ENCODE results near the gene AFAP1. TPM values are rescaled to one million over a fixed set of nuclear protein-coding genes. Genes with fewer than 3 reads are reported as not detected.

The AFAP1 gene
- total and polyA plus RNA-seq, 2 of the 4 experiments (the other 2 are of a cell fraction), result 48.2 to 80.9 TPM

DNA sequence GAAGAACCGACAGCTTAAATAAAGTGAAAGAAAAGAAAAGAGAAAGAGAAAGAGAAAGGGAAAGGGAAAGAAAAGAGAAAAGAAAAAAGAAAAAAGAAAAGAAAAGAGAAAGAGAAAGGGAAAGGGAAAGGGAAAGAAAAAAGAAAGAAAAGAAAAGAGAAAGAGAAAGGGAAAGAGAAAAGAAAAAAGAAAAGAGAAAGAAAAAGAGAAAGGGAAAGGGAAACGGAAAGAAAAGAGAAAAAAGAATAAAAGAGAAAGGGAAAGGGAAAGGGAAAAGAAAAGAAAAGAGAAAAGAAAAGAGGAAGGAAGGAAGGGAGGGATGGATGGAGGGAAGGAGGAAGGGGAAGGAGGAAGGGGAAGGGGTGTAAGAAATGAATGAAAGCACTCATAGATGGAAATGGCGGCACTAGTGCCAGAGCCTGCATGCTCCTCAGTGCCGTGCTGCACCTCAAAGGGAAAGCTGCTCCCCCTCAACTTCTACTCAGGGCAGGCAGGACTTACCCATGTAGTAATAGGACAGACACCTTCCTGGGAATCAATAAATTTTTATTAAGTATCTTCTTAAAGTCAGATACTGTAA is 70.7 kb downstream of the AFAP1 start:
- no peak overlapping the region; the same call in 1 of the 2 replicates for H2BK20ac ChIP-seq (ENCODE audit: low read depth, low read length)
- no peak overlapping the region for H3K27ac ChIP-seq (ENCODE audit: insufficient read depth, low read length)
- DNase-seq (no peak), ATAC-seq (ENCODE audit: low read depth) (no peak)
- WGBS, 2 experiments (ENCODE audit: extremely low coverage in 2 of 2, insufficient read length in 1 of 2), result 100% methylated on average over 1 of the region's 4 CpGs; no CpG with 5 or more reads in 1 of the 2 experiments
- in situ Hi-C loops (cut with MboI; ENCODE audit: low sequenced_read_pairs), result no loop called here
- peaks cover 18 to 81% of the 10 kb centered on the region in 2 experiments for H3K79me1 ChIP-seq (ENCODE audit: low read depth in 1 of 2, low read length in 2 of 2)
- peak overlapping the region; percentile 66 for H3K4ac ChIP-seq (ENCODE audit: low read depth, low read length)
- H3K27me3 ChIP-seq (ENCODE audit: control insufficient read depth, insufficient read depth, low read length), result no peaks in the 10 kb centered on the region
- no peaks in the 10 kb centered on the region for H3K9me3 ChIP-seq (ENCODE audit: control insufficient read depth, insufficient read depth, low read length)
- H3K4me1 ChIP-seq (ENCODE audit: control insufficient read depth, insufficient read depth, low read length), result peaks cover 30% of the 10 kb centered on the region
- H3K36me3 ChIP-seq (ENCODE audit: control insufficient read depth, insufficient read depth, low read length), result peaks cover 48% of the 10 kb centered on the region
- H3K56ac ChIP-seq (ENCODE audit: extremely low read depth, insufficient read depth, low read length), result no peak overlapping the region
- no peak overlapping the region for H4K91ac ChIP-seq (ENCODE audit: insufficient read depth, low read depth, low read length)
- H3K4me2 ChIP-seq (ENCODE audit: low read depth, low read length), result 0 out of 2 replicates have a peak overlapping the region, but pooled peaks have one; percentile 6
- TF ChIP-seq USF2 (IDR thresholded peaks at IDR 0.05; ENCODE audit: low read depth, low read length), result no peak
- no peak for TF ChIP-seq NFE2L2 (IDR thresholded peaks at IDR 0.05; ENCODE audit: low read depth, low read length)
- no peak for TF ChIP-seq CHD1 (IDR thresholded peaks at IDR 0.05; ENCODE audit: low read depth, low read length)
- TF ChIP-seq RFX5 (IDR thresholded peaks at IDR 0.05; ENCODE audit: low read depth, low read length), result no peak
- H4K8ac ChIP-seq (ENCODE audit: low read depth in 2 of 2, low read length in 2 of 2), result peak overlapping the region; percentile 28 to 42; a peak in 3 of 4 replicates
- H2BK120ac ChIP-seq (ENCODE audit: low read depth, low read length), result 0 out of 2 replicates have a peak overlapping the region, but pooled peaks have one; percentile 37
- no peak overlapping the region; the same call in 1 of the 2 replicates for H3K14ac ChIP-seq (replicated peaks; ENCODE audit: low read depth, low read length)
- H4K5ac ChIP-seq (ENCODE audit: low read depth, low read length), result 0 out of 2 replicates have a peak overlapping the region, but pooled peaks have one; percentile 2
- peaks cover 22% of the 10 kb centered on the region for H3K9me1 ChIP-seq (ENCODE audit: insufficient read depth, low read length)
- H4K20me1 ChIP-seq (ENCODE audit: insufficient read depth, low read length), result peaks cover 24% of the 10 kb centered on the region; the same call in 1 of the 2 replicates
- peak overlapping the region; percentile 78 for H2AK5ac ChIP-seq (ENCODE audit: low read depth, low read length)
- no TSS peak for BruUV-seq (replicated peaks)
- no peak overlapping the region; the same call in 1 of the 2 replicates for H3K9ac ChIP-seq (ENCODE audit: low read depth, low read length)
- H2BK15ac ChIP-seq (ENCODE audit: low read depth, low read length), result peak overlapping the region; percentile 71; the same call in 2 of the 3 replicates
- ChIA-PET CTCF (interaction anchor here (0.5 kb wide), 1 partner anchor 33 kb away, joined by 3 read pairs; no protein-coding TSS in a partner anchor), POLR2A (ENCODE audit: unreplicated experiment) (interaction anchor here (0.5 kb wide), 1 partner anchor 87 kb away, joined by 9 read pairs; no protein-coding TSS in a partner anchor)
- H3K23ac ChIP-seq (ENCODE audit: low read depth, low read length), result peak overlapping the region; percentile 49; the same call in 1 of the 2 replicates
- peak overlapping the region; percentile 90 for H2BK5ac ChIP-seq (ENCODE audit: low read depth, low read length, poor library complexity, severe bottlenecking)
- no peak overlapping the region; the same call in 1 of the 2 replicates for H3K18ac ChIP-seq (ENCODE audit: low read depth, low read length)
- H2AFZ ChIP-seq (replicated peaks; ENCODE audit: low read length, poor library complexity), result no peak overlapping the region
- no peak overlapping the region for H2AK9ac ChIP-seq (replicated peaks; ENCODE audit: low read depth, low read length, poor library complexity)
- dilution Hi-C loops (cut with HindIII; ENCODE audit: low sequenced_read_pairs, unreplicated experiment), result no loop called here
- intact Hi-C loops (cut with micrococcal nuclease), result loop anchor here (2.0 to 5.0 kb wide), 2 partner anchors 36 to 742 kb away; no protein-coding TSS in a partner anchor
- no peak overlapping the region for H3K4me3 ChIP-seq (ENCODE audit: insufficient read depth, low read depth, low read length)

Measured in IMR-90 (cell line).